ENCODE results near the gene SOX3. TPM values are rescaled to one million over a fixed set of nuclear protein-coding genes. Genes with fewer than 3 reads are reported as not detected.

SOX3 gene
- total RNA-seq: not detected

DNA sequence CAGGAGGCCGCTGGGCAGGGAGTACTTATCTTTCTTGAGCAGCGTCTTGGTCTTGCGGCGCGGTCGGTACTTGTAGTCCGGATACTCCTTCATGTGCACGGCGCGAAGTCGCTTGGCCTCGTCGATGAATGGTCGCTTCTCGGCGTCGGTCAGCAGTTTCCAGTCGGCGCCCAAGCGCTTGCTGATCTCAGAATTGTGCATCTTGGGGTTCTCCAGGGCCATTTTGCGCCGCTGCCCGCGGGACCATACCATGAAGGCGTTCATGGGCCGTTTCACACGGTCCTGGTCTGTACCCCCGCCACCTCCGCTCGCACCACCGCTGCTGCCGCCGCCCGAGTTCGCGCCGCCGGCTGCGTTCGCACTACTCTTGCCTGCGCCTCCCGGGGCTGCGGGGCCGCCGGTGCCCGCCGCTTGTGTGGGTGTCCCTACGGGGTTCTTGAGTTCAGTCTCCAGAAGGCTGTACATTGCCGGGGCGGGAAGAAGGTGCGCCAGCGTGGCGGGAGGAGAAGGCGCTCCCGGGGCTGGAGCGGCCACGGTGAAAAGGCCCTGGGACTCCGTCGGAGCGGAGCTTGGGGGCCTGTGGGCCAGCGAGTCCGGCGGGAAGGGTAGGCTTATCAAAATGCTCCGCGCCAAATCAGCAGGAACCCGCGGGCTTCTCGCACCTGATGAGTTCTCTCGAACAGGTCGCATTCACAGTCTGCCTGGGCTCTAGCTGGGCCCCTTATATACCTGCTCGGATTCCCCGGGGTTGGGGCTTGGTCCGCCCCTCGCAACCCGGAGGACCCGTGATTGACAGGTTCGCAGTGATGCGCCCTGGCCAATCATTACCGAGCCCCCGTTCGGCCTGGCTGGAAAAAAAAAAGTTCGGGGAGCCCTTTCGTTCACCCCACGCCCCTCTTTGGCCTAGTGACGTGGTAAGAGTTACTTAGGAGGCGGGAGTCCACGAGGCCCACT, at the start of gene SOX3:
Gene SOX3 (minus strand): TSS at position 699 of the 954 bp plus-strand sequence. CDS start 9 bp downstream, at position 690.
- ATAC-seq: no peak

DNA sequence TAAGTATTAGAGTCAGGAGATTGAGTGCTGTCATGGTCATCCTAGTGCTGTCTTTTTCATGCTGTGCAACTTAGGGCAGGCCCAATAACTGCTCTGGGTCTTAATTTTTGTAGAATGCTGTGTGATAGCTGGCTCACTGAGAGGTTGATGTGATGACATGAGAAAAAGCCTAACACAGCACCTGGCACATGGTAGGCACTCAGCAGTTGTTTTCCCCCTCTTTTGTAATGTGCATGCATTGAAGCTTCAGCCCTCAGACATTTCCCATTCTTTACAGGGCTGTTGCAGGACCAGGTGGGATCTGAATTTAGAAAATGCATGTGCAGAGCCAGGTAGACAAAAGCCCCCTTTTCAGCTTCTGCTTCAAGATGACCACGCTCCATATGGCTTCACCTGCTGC, 44.1 kb upstream of the SOX3 start:
- no peak for ATAC-seq

DNA sequence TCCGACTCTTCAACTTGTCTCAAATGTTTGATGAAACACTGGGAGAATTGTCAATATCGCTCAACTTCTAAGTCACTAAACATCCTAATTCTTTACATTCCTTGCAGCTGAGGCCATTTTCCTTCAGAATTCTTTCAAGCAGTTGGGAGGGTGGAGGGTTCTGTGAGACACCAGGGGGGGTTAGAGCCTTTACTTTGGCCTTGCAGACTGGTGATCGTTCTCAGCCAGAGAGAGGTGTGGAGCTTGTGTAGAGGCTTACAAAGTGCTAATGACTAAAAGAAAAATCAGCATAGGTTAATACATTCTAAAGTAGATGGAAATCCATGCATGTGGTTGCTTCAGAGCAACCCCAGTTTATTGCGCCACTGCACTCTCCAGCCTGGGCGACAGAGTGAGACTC, 21.3 kb upstream of the SOX3 start:
- ATAC-seq: no peak

DNA sequence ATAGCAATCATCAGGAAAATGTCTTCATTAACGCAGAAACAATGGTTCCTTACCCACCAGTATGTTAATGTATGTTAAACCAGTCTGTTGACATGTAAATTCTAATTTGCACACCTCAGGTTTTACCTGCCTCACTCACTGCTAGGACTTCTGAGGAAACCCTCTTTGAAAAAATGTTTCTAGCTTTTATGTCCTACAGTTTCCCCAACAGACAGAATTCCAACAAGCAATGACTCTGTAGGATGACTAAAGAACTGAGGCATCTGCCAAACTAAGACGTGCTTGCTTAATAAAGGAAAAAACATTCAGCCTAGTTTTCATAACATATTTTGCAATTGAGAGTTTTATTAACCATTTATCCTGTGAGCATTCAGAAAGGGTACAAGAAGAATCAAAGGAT, 20.6 kb upstream of the SOX3 start:
- ATAC-seq: no peak

DNA sequence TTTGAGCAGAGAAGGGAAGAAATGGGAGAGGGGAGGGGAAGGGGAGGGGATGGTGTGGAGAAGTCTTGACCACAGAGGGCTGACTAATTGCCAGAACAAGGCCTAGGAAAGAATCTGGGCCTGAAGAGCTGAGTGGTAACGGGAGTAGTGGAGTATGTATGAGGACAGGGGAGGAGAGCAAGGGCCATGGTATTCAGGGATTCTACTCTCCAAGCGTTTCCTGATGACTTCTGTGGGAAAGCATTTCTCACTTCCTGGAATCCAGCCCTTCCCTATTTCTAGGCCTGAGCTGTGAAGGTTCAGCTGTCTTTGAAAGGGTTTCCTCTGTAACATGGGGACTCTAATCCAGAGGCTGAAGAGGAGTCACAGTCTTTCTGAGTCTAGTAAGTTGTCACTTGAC, 19.7 kb upstream of the SOX3 start:
- ATAC-seq: no peak

DNA sequence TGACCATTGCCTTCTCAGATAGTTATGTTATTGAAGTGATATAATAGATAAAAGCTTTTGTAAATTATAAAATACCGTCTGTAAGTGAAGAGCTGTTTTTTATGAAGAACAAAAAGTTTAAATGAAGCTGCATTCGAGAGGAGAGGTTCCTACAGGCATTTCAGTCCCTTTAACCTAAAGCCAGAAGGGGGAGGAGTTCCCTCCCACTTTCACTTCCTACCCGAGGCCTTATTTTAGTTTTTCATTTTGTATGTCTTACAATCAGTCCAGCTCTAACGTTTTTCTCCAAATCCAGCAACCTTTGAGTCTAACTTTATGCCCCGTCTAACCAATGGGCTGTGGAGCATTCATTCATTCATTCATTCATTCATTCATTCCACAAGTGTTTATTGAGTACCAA, 16.5 kb upstream of the SOX3 start:
- ATAC-seq: no peak

DNA sequence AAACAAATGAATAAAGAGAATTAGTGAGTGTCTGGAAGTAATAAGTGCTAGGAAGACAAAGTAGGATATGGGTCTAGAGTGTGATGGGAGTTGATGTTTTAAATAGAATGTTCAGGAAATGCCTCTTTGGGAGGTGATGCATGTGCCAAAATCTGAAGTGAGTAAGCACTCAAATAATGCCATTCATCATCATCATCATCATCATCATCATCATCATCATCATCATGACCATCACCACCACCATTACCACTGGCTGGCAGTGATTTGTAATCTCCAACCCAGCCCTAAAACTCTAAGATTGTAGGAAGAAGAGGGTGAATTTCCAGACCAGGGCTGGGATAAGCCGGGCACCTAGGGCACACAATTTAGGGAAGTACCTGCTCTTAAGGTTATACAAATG, 9.7 kb upstream of the SOX3 start:
- no peak for ATAC-seq

DNA sequence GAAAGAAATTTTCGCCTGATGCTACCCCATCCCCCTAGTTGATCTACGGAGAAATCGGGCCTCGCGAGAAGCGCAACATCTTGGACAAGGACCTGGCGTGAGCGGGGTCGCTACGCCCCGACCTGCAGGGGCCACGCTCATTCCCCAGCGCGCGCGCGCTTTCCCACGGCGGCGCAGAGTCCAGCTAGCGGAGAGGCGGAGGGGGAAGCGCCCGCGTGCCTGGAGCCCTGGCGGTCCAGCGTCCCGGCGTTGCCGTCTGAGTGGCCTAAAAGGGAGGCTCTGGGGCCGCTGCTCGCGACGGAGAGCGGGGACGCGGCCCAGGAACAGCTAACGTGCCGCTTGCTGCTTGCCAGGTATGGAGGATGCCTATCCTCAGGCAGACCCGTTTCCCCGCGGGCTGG, 6.0 kb upstream of the SOX3 start:
- ATAC-seq: no peak

DNA sequence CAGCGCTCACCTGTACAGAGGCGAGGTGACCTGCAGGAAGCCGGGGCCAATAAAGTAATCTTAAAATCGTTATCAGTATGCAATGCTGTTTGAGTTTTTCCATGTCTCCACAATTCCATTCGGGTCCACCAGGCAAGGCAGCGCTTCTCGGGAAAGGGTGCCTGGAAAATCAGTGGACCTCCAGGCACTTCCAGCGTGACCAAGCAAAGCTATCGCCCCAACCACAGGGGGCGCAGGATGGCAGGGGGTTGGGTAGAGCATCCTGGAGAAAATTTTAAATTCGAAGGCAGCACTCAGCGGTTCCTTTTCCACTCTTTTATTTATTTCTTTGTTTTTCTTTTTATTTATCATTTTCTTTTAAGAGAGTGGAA, 5.4 kb upstream of the SOX3 start:
- no peak for ATAC-seq

DNA sequence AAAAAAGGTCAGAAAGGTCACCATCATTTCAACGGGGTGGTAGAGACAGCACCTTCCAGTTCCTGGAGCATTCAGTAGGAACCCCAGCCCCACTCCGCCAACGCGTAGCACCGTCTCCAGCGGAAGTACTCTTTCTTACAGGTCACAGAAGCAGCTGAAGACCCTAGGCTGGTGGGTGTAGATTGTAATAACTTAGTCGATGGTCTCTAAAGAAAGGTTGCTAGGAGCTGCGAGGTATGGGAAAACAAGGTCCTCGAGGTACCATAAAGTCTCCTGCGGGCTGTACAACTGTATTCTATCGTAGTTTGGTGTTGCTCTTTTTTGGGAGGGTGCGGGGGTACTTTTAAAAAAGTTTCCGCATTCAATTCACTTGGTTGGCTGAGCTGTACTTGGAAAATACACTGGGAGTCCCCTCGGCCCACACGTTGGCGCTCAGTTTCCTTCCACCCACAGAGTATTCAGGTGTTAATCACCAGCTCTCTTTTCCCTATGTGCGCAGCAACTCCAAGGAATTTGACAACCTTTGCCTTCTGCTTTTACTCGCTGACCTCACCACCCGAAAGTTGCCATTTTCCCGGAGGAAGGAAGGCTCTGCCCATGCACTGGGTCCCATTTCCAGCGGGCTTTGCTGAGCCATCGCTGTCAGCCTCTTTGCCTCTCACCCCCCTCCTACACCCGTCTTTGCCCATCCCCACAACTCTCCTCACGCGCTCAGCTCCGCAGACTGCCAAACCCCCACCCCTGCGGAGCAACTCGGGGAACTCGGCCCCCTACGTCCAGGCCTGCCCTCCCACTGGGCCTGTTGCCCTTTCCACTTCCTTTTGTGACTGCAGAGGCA, 4.8 kb upstream of the SOX3 start:
- no peak for ATAC-seq

DNA sequence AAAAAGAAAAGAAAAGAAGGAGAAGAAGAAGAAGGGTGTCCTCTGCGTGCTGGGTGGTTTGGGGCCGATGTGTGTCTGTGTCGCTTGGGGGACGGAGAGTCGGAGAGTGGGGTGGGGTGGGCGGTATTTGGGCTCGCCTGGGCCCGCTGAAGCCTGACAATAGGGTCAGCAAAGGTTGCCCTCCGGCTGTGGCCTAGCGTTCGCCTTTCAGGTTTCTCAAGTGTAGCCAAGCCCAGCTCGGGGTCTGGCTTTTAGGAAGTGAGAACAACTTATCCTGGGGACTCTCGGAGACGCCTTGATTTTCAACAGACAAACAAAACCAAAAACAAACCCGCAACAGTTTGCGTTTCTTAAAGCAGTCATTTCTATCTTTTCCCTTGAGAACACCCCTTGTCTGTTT, 4.1 kb upstream of the SOX3 start:
- ATAC-seq: no peak

DNA sequence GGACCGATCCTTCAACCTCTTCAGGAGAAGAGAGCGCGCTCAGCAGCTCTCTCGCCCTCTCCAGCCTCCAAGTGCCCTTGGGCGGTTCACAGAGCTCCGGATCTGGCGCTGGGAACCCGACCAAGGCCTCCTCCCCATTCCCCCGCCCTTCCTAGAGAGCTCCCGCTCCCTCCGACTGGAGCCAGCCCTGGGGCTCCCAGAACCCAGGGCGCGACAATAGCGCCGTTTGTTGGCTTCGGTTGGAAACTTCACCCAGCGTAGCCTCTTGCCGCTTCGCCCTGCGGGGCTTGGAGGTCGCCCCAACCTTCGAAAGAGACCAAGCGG, 3.1 kb upstream of the SOX3 start:
- no peak for ATAC-seq

DNA sequence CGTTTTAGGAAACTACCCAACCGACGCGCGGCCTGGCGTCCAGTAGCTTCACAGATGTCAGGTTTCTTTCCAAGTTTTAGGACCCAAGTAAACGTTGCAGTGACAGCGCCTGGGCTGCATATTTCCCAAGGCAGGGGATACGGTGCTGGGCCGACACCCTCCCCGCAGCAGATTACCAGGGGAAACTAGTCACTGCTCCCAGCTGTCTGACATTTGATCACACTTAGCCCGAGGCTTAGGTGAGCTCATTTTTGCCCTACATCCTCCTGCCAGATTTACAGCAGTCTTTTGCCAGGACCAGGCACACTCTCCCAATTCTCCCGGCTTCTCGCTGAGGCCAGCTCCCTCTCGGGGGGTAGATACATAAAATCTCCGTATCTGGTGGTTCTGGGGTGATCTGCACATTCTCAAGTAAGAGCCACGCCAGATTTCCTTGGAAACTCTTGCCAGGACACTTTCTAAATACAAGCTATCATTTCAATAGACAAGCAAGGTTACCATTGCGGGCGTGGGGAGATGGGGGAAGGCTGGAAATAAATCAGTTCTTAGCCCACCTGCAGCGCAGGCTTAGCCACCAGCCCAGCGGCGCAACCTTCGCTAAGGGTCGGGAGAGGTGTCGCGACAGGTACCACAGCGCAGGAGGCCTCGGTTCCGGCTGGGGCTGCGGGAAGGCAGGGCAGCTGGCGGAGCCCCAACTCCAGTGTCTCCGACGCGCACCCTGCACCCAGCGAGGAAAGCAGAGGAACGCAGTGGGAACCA, 2.5 kb upstream of the SOX3 start:
- no peak for ATAC-seq

DNA sequence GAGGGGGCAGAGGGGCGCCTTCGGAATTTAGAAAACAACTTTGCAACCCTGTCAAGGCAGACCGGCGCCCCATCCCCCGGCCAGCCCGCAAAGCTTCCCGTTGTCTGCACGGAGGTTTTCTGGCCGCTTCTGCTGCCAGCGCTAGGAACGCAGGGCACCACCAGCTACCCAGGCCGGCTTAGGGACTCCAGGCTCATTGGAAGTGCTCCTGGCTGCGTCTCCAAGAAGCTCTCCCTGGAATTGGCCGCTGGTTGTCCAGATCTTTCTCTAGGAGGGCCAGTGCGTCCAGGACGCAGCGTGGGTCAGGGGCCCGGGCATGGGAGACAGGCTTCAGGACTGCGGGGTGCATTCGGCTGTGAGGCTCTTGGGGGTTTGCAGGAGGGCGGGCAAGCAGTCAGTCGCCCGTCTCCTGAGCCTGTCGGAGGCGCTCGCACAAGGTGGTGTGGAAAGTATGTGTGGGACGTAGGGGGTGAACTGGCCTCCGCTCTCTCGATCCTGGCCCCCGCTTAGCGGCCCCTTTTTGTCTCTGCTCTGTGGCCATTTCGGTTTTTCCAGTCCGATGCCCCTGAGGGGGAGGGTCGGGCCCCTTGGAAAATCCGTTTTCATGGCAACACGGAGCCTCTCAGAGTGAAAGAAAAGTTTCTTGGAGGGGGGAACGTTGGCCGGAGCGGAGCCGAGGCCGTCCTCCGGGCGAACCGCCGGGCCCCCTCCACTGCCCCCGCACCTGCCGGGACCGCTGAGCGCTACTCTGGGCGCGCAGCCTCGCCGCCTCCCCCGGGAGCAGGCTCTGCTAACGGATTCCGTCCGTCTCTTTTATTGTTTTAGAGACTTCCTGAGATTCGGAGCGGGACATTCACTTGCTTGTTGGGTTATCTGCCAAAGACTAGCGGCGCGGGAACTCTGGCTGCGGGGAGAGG, 810 bp upstream of the SOX3 start:
- no peak for ATAC-seq

DNA sequence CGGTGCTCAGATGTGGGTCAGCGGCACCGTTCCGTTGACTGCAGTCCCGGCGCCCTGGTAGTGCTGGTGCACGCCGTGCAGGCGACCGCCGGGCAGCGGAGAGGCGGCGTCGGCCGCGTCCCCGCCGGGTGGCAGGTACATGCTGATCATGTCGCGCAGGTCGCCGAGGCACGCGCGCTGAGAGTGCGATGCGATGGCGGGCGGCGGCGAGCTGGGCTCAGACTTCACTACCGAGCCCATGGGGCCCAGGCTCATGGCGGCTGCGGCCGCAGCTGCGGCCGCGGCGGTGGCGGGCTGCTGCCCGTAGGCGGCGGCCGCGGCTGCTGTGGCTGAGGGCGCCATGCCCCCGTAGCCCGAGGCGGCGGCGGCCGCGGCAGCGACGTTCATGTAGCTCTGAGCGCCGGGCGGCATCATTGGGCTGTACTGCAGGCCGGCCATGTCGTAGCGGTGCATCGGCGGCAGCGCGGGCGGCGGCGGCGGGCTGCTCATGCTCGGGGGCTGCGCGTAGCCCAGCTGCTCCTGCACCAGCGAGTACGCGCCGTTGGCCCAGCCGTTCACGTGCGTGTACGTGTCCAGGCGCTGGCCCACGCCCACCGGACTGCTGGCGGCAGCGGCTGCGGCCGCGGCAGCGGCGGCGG, 1.0 kb downstream of the SOX3 start:
- no peak for ATAC-seq

DNA sequence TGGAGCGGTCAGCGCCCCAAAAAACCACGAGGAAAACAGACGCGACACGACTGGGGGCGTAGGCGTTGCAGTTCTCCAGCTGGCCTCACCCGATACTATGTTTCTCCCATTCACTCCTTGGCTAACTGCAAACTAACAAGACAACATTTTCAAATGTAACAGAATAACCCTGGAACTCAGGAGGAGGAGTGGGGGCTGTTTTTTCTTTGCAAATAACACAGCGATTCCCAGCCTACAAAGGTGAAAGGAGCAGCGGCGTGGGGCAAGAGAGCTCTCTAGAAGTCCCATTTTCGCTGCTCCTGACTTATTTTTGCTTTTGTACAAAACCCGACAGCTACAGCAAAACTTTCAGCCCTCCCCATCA, 1.6 kb downstream of the SOX3 start:
- no peak for ATAC-seq

DNA sequence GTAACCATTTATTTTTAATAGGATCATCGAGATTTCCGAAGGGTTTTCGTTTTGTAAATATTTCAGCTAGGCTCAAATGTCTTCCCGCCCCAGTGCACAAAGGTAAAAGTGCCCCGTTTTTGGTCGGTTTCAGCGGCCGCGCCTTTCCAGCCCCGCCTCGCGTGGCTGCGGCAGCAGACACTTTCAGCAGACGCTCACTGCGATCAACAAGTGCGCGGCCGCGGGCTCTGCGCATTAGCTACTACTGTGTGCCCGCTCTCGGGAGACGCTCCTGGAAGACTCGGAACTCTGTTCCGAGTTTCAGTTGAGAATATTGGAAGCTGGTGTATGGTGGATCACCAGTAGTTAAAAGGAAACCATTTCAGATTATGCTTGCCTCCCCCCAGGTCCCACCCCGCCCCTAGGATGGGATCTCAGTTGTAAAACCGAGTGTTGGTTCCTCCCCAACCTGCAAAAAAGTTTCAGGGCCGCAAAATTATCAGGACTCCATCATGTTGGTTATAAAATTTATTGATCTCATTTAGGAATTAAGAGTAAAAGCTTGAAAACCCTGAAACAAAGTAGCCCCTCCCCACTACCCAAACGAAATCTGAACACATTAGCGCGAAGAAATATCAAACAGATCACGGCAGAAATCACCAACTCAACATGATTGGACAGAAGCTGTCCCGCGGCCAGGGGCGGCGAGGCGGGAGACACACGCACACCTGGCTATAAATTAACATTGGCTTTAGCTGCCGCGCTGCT, 2.2 kb downstream of the SOX3 start:
- no peak for ATAC-seq

DNA sequence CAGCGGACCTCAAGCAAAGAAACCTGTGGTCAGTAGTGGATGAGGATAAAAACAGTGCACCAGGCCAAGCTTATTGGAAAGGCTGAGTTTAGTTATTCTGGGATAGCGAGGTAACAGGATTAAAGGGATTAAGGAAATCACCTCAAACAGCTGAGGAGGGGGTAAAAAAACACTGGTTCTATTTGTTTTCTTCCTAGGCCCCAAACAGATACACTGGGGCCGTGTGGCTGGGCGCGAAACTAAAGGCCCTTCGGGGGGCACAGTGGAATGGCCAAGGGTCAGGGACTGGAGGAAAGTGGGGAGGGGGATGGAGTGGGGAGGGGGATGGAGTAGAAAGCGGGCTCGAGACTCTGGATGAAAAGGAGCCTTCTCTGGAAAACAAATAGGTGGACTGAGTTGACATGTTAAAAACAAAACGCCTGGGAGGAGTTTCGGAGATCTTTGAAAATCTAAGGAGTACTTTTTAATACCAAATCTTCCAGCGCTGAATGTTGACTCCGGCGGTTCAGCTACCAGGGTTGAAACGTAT, 2.9 kb downstream of the SOX3 start:
- ATAC-seq: no peak

DNA sequence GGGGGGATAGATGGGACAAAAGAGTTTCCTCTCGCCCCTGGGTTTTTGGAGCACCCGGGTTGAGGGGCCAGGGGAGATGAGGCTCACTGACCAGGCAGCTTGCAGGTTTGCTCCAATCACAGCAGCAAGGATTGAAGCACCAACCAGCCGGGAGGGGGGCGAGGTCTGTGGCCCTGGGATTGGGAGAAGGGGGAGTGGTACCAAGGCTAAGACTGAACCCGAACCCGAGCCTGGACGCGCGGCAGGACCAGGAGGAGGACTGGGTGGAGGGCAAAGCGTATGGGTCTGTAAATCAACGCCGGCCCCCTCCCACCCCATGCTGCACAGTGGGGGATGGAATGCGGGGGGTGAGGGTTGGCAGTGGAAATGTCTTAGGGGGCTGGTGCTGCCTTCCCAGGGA, 3.5 kb downstream of the SOX3 start:
- ATAC-seq: no peak

DNA sequence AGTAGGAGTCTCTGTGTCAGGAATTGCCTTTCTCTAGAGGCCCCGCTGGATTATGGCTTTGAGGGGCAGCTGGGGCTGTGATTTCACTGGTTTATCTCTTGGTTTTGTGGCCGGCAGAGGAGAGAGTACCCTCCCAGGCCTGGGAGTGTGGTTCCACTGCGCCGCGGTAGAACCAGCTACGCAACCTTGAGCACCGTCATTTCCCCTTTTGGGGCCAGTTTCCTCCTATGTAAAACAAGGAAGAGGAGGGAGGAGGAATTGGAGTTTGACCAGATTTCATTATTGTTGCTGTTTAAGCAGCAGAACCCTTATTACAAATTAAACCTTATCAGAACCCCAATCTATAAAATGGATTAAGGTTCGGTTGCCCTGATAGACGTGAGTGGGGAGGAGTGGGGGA, 4.4 kb downstream of the SOX3 start:
- ATAC-seq: no peak

DNA sequence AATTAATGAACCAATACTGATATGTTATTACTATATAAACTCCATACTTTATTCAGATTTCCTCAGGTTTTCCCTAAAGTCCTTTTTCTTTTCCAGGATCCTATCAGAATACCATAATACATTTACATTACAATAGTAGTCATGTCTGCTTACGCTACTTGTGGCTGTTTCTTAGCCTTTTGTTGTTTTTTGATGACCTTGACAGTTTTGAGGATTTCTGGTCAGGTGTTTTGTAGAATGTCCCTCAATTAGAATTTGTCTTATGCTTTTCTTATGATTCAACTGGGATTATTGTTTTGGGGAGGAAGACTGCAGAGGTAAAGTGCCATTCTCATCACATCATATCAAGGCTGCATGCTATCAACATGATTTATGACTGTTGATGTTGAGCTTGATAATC, 9.1 kb downstream of the SOX3 start:
- no peak for ATAC-seq
